HPDE6-E6E7 (cell line): Measurements from ENCODE around the gene SSNA1.

Experiments used
- DNase-seq: peaks from one replicate; pipeline ENCODE4 v3.0.0; 2011; ENCODE audit warnings: missing footprints; ENCODE audit errors: extremely low spot score

SSNA1 gene

DNA sequence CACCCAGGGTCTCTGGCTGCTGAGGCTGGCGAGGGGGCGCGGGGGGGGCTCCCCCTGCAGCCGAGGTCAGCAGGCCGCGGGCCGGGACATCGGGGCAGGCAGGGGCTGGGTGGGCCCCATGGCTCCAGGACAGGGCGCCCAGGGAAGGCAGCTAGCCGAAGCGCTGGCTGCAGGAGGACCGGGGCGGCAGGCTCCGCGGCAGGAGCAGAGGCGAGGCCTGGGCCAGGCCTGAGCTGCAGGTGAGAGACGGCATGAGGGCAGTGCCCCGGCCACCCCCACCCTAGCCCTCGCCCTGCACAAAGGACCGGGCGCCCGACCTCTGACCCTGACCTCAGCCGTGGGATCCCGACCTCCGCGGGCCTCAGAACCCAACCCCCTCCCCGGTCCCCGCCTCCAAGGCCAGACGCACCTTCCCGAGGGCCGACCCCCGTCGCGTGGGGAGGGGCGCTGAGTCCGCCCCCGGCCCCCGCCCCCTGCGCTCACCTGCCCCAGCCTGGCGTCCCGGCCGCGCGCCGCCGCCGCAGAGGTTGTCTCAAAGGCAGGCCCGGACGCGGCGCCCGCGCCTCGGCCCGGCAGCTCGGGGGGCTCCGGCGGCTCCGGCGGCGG lies 33.1 kb downstream of the SSNA1 start:
- no peak for DNase-seq

DNA sequence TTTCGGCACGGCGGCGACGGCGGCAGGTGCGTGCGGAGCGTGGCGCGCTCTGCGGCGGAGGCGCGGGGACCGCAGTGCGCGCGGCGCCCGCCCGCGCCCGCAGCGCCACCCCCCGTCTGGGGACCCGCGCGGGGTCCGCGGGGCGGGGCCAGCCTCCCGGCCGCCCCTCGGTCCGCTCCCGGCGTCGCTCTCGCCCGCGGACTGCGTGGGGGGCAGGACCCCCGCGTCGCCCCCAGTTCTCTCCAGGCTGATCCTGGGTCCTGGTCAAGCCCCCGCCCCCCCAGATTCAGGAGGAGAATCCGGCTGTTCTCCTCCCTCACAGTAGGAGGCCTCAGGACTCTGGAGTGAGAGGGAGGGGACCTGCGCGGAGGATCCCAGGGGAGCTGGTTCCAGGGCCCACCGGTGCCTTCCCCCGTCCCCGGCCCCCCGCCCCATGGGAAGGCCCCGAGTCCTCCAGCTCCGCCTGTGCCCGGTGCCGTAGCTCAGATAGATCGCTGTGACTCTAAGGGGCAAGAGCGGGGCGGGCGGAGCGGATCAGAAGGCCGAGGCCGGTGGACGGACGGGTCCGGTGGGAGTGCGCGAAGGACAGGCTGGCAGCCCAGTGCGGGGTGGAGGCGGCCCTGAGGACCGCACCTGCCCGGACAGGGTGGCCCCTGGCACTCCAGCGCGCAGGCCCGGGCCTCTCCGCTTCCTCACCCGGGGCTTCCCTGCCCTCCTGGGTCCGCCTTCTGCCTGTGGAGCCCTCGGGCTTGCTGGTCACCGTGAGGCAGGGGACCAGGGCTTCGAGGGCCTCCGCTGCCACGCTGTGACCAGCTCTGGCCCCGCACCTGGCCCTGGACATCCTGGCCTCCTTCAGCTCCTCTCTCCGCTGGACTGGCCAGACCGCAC lies 34.0 kb downstream of the SSNA1 start, which contains the start of gene RNF208:
Gene RNF208, minus strand, starts transcription at position 51 of the 888 bp plus-strand sequence. CDS start 1,028 bp downstream, outside the sequence.
- DNase-seq, result no peak

- DNase-seq, result peak; percentile 86
Measured at GRCh38 chr9:137223078-137223970, 34.8 kb downstream of the SSNA1 start.

DNA sequence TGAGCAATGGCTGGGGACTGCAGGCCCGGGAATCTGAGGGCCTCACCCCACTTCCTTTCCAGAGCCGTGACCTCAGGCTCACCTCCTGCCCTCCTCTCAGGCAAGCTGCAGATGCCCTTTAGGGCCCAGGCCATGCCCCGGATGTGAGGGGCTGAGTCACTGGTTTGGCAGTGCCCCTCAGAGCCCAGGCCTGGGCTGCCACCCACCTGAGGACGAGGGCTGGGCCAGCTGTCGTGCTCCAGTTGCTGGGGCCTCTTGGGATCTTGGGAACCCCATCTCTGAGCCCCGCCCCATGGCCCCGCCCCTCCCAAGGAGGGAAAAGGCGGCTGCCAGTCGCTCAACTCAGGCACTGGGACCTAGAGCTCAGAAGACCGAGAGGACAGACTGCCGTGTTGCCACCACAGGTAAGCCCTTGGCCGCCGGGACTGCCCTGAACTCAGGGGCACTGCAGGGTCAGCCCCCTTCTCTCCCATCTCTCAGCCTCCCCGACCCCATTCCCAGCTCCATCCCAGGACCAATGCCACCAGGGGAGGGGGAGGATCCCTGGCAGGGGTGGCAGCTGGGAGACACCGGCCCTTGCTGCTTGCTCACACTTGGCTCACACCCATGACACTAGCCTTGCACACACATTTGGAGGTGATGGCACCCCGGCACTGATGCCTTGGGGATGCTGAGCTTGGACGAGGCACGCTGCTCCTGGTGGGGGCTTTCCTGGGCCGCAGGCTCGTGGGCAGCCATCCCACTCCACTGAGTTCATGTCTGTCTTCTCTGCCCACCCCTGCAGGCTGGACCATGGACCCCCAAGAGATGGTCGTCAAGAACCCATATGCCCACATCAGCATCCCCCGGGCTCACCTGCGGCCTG lies 36.6 kb downstream of the SSNA1 start, which contains the start of gene CYSRT1:
Gene CYSRT1, plus strand, starts transcription at position 345 of the 865 bp plus-strand sequence. Its CDS starts 448 bp downstream, at position 793.
- DNase-seq, result peak; percentile 31

- no peak for DNase-seq
Measured at GRCh38 chr9:137225699-137226331, 37.3 kb downstream of the SSNA1 start.

- DNase-seq, result peak; percentile 72
Measured at GRCh38 chr9:137226338-137227053, 38.0 kb downstream of the SSNA1 start.

- DNase-seq, result peak; percentile 87
Measured at GRCh38 chr9:137227054-137227852, 38.8 kb downstream of the SSNA1 start, which contains the start of gene RNF224. Gene RNF224, plus strand, starts transcription at chr9:137227502. Its CDS starts 834 bp downstream, at chr9:137228336.

DNA sequence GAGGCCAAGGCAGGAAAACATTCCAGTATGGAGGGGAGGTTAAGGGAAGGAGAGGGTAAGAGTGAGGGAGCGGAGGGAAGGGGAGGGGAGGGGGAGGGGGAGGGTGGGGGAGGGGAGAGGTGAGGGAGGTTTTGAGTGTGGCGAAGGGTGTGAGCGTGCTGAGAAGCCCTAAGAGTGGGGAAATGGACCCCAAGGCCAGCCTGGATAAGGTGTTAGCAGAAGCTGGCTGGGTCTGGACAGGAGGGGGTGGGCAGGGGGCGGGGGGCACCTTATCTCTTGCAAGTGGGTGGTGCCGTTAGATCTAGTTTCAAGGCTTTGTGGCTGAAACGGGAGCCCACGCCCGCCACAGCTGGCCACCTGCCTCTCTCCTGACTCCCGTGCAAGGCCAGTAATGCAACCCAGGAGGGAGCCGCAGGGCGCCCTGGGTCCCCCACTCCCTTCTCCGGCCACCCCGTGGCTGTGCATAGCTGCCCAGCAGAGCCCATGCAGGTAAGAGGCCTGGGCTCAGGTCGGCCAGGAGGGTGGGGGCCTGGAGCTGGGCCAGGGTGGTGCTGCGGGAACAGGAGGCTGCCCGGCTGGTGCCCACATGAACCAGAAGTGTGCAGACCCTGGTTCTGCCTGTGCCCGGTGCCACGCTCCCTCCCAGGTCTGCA lies 39.5 kb downstream of the SSNA1 start:
- no peak for DNase-seq

GRCh38 chr9:137228506-137228967 lies 40.1 kb downstream of the SSNA1 start:
- no peak for DNase-seq

DNA sequence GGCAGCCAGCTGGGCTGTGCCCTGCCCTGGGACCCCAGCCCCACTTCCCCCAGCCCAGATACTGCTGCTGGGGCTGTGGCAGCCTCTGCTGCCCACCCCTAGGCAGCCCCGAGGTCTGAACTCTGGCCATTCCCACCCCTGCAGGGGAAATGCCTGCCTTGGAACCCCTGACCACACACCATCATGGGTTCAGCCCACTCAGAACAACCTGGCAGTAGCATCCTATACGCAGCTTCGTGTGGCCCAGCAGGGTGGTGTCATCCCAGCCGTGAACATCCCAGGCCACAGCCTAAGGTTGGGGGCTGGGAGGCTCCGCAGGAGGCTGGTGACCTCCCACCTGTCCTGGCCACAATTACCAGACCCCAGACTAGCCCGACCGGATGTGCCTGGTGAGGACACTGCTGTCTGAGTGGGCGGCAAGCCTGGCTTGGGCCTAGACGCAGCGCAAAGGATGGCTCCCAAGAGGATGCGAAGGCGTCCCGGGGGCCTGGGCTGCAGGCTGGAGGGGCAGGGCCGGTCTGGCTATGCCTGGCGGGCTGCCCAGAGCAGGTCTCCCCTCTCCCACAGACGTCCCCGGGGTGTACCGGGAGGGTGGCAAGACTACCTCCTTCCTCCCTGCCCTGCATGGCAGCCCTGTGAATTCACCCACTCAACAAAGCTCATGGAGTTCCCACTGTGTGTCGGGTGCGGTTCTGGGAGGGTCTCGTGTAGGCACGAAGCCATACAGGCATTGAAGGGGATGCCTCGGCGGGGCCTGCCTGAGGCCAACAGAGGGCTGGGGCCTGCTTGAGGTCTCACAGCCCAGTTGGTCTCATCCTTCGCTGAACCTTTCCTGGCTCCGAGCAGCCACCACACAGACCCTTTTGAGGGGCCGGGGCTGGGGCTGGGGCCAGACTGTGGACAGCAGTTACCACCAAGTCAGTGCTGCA lies 40.8 kb downstream of the SSNA1 start:
- no peak for DNase-seq

GRCh38 chr9:137229903-137230704 lies 41.6 kb downstream of the SSNA1 start:
- no peak for DNase-seq

DNA sequence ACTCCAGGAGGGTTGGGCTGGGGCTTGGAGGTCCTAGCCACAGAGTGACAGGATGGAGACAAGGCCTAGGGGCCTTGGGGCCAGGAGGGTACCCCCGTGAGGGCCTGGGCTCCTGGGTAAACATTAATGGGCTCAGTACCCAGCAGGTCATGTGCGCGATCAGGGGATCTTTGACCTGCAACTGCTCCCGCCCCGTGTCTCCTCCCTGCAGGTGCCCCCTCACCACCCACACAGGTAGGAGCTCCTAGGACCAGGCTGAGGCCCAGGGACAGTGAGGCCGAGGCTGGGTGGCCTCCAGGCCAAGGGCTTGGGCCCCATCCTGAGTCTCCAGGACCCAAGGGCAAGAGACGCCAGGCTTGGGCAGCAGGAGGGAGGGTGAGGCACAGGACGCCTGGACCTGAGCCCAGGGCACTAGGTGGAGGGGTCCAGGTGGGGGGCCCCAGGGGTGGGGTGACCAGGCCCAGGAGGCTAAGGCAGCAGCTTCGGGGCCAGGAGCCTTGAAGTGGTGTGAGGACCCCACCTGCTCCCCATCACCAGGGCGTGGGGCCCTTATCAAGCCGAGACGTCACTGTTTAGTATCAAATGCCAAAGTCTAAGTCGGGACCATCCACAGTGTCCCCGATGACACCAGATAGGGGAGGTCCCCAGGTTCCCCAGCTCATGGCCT lies 42.4 kb downstream of the SSNA1 start, which contains the start of gene SLC34A3:
Gene SLC34A3, plus strand, starts transcription at position 197 of the 667 bp plus-strand sequence. CDS start 802 bp downstream, outside the sequence.
- no peak for DNase-seq

- DNase-seq, result no peak
Measured at GRCh38 chr9:137231372-137232039, 43.0 kb downstream of the SSNA1 start.

- DNase-seq, result no peak
Measured at GRCh38 chr9:137232101-137232500, 43.6 kb downstream of the SSNA1 start.

GRCh38 chr9:137232510-137232909 lies 44.0 kb downstream of the SSNA1 start:
- DNase-seq, result no peak
